SK-N-SH (cell line): ENCODE measurements around the gene CENPP.

Experiments
- CTCF ChIP-seq: fragments of 200-600 bp; sonication (generic); IDR thresholded peaks from 2 replicates; pipeline ENCODE4 v1.6.1; 2017; ENCODE audit warnings: antibody characterized with exemption, mild to moderate bottlenecking, moderate library complexity
- PBX3 ChIP-seq: IDR thresholded peaks from 2 replicates; pipeline ENCODE4; 2012
- SIN3A ChIP-seq: IDR thresholded peaks from 2 replicates; pipeline ENCODE4 v1.6.1; 2012; ENCODE audit warnings: low read depth, mild to moderate bottlenecking, low read length, moderate library complexity, borderline replicate concordance
- TAF1 ChIP-seq: IDR thresholded peaks from 2 replicates; pipeline ENCODE4 v1.6.1; 2012; ENCODE audit warnings: low read depth, mild to moderate bottlenecking, low read length, moderate library complexity, borderline replicate concordance

GRCh38 chr9:92349771-92350739 is 24.3 kb downstream of the CENPP start:
- no peak for TF ChIP-seq CTCF
- TF ChIP-seq SIN3A = no peak
- TF ChIP-seq TAF1 = no peak
- TF ChIP-seq PBX3 = peak; percentile 46
